ENCODE data around the gene SMCO2.

- TF ChIP-seq CTCF (IDR thresholded peaks at IDR 0.05; ENCODE audit: low read depth, low read length, poor library complexity, severe bottlenecking) (no peak), EZH2phosphoT487 (IDR thresholded peaks at IDR 0.05; ENCODE audit: borderline replicate concordance, low read length) (no peak)
These were observed 94.6 kb downstream of the SMCO2 start for GRCh38 chr12:27541031-27541719.
